ENCODE measurements around the gene PERM1.
A peak's percentile ranks its signal among the peaks of the same experiment; 100 is the strongest.

PERM1 gene

DNA sequence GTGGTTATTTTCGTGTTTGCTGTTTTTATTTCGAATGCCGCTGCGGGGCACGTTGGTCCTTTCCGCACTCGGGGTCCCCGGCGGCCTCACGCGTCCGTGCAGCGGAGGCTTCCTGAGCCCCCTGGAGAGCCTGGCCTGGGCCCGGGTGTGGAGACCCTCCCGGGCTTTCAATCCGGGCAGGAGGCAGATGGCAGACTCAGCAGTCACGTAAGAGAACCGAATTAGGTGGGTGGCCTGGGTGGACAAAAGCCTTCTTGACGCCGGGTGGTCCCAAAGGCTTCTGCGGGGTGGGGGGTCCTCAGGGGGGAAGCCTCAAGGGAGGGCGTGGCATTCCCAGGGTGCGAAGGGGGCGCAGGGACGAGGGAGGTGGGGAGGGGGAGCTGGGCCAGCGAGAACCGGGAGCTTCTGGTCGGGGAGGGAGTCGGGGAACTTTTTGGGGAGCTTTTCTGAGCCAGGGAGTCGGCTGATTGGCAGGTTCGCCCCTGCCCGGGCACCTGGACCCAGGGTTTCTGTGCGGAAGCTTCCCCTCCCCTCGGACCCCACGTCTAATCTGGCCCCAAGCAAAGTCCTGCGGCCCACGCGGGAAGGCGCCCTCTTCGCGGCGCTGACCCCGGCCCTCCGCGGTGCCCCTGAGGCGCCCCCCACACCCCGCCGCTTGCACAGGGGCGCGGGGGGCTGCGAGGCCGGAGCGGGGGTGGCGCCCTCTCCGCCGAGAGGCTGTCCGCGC lies 19.3 kb upstream of the PERM1 start:
- peak overlapping the region; percentile 95 for H3K27ac ChIP-seq

DNA sequence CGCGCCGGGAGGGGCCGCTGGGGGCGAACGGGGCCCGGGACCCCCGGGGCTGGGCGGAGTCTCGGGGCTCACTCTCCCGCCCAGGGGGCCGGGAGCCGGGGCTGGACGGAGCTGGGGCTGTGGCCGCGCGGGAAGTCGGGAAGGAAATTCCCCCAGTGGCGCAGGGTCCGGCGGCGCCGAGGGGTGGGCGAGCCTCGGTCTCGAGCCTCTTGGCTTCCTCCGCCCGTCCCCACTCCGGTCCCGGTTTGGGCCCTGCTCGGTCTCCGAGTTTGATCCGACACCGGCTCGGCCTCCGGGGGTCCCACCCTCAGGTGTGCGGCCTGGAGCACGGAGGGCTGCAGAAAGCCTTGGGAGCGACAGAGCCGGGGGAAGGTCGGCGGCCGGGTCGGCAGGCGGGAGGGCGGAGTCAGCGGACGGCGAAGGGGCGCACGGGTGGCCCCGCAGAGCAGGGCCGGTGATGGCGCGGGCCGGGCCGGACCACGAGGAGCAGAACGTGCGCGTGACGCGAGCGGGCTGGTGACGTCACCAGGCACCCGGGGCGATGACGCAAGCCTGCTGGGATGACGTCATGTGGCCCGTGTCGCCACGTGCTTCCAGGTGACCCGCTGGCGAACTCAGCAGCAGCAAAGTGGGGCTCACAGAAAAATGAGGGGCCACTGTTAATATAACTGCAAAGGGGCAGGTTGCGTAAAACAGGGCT lies 18.6 kb upstream of the PERM1 start:
- peak overlapping the region; percentile 95 for H3K27ac ChIP-seq
- TF ChIP-seq, protein P1, sequence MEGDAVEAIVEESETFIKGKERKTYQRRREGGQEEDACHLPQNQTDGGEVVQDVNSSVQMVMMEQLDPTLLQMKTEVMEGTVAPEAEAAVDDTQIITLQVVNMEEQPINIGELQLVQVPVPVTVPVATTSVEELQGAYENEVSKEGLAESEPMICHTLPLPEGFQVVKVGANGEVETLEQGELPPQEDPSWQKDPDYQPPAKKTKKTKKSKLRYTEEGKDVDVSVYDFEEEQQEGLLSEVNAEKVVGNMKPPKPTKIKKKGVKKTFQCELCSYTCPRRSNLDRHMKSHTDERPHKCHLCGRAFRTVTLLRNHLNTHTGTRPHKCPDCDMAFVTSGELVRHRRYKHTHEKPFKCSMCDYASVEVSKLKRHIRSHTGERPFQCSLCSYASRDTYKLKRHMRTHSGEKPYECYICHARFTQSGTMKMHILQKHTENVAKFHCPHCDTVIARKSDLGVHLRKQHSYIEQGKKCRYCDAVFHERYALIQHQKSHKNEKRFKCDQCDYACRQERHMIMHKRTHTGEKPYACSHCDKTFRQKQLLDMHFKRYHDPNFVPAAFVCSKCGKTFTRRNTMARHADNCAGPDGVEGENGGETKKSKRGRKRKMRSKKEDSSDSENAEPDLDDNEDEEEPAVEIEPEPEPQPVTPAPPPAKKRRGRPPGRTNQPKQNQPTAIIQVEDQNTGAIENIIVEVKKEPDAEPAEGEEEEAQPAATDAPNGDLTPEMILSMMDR (conservative IDR thresholded peaks at IDR 0.05) = no peak
- peak; percentile 68 for TF ChIP-seq ZFX (IDR thresholded peaks at IDR 0.05)

More for the DNA sequence above, 19.3 kb upstream of the PERM1 start:
- TF ChIP-seq, protein P1 (conservative IDR thresholded peaks at IDR 0.05) = no peak
- TF ChIP-seq ZFX (IDR thresholded peaks at IDR 0.05) = 0 out of 2 replicates have a peak, but pooled peaks have one; percentile 28

DNA sequence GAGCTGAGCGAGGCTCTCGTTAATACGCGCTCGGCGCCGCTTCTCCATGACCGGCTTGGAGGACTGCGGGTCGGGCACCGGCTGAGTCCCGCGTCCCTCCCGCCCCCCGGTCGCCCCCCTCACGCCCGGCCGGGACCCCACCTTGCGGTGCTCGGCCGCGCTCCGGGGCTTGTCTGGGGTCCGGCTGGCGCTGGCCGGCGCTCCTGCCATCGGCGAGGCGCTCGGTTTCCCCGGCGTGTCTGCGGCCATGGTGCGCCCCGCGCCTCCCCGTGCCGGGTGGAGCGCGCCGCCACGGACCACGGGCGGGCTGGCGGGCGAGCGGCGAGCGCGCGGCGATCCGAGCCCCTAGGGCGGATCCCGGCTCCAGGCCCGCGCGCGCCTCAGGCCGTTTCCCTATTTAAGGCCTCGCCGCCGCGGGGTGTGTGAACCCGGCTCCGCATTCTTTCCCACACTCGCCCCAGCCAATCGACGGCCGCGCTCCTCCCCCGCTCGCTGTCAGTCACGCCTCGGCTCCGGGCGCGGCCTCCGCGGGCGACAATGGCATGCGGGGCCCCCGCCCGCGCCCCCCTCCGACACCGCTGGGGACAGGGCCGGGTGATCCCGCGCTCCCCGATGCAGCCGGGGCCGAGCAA lies 17.9 kb upstream of the PERM1 start, which contains the start of gene HES4:
TSS of gene HES4 (minus strand) at position 373 of the 632 bp plus-strand sequence. CDS start at position 249, 124 bp downstream.
- peak within 1 kb of the TSS; percentile 95 for H3K27ac ChIP-seq
- TF ChIP-seq ZFX (IDR thresholded peaks at IDR 0.05) = peak; percentile 78; the same call in 1 of the 2 replicates
- TF ChIP-seq, protein P1 (conservative IDR thresholded peaks at IDR 0.05) = no peak

DNA sequence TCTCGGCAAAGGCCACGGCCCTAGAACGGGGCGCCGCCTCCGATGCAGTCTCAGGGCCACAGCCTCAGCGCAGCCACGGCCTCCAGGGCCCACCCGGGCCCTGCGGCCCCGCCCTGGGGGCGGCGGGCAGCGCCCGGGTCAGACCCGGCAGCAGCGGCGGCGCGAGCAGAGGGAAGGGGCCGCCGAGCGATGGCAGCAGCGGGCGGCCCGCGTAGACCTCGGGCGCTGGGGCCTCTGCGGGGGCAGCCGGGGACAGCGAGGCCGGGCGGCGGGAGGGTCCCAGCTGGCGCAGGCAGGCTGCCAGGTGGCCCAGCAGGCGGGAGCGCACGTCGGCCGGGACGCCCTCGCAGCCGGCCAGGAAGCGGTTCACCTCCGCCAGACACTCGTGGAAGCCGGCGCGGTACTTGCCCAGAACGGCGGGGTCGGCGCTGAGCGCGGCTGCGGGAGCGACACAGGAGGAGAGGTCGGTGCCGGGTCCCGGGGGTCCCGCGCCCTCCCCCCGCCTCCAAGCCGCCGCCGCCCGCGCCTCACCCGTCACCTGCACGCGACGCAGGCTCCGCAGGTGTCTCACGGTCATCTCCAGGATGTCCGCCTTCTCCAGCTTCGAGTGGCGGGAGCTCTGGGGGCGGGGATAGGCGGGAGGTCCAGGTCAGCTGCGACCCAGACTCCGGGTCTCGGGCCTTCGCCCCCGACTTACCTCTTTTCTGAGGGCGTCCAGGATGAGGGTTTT lies 17.3 kb upstream of the PERM1 start:
- peak overlapping the region; percentile 95 for H3K27ac ChIP-seq
- 0 out of 2 replicates have a peak, but pooled peaks have one; percentile 31 for TF ChIP-seq ZFX (IDR thresholded peaks at IDR 0.05)
- TF ChIP-seq, protein P1 (conservative IDR thresholded peaks at IDR 0.05) = no peak; the same call in 1 of the 2 replicates

DNA sequence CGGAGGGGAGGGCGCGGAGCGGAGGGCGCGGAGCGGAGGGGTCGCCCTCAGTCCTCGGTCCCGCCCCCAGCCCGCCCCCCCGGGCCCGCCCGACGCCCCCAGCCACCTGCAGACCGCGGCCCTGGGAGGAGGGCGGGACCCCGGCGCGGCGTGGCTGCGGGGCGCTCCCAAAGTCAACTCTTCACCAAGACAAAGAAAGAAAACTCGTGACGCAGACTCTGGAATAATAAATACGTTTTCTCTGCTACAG lies 16.8 kb upstream of the PERM1 start:
- TF ChIP-seq, protein P1 (conservative IDR thresholded peaks at IDR 0.05) = no peak
- TF ChIP-seq ZFX (IDR thresholded peaks at IDR 0.05) = no peak
- H3K27ac ChIP-seq = peak overlapping the region; percentile 95

DNA sequence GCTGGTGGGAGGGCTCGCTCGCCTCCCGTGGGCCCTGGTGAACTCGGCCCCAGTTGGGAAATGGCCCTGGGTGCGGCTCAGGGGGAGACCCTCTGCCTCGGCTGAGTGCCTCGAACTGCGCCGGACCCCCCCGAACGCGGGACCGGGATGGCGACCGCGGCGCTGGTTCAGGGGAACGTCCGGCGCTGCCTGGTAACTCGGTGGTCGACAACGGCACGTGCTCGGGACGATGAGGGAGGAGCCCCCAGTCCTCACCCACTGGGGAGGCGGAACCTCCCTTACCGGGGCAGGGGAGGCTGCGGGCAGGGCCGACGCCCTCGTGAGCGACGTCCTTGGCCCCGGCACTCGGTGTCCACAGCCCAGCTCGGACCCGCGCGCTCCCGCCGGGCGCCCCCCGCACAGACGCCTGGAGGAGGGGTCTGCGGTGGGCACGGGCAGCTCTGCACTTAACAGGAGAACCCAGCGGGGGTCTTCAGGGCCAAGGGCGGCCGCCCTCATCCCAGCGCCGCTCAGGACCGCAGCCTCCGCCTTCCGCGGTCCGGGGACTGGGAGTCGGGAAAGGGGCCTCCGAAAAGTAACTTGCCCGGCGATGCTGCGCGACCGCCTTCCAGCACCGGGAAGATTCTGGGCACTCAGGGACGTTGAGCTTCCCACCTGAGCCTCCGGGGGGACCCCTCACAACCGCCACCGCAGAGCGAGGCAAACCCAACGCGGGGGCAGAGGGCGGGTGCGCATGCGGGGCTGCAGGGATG lies 16.3 kb upstream of the PERM1 start:
- peak overlapping the region; percentile 95; the same call in 1 of the 2 replicates for H3K27ac ChIP-seq
- TF ChIP-seq ZFX (IDR thresholded peaks at IDR 0.05) = no peak
- TF ChIP-seq, protein P1 (conservative IDR thresholded peaks at IDR 0.05) = no peak
